Cerebellar cortex (tissue), 1 donor: ENCODE measurements around the gene HAO2.
"Not testable (repeated sequence)": the region's sequence is repeated elsewhere in the genome, so short reads cannot be mapped to it uniquely, and the experiment has no call there.

Experiments
- DNase-seq: peaks from one replicate; pipeline ENCODE4 v3.0.0-alpha.2; 2015; ENCODE audit warnings: low spot score

The HAO2 gene

DNA sequence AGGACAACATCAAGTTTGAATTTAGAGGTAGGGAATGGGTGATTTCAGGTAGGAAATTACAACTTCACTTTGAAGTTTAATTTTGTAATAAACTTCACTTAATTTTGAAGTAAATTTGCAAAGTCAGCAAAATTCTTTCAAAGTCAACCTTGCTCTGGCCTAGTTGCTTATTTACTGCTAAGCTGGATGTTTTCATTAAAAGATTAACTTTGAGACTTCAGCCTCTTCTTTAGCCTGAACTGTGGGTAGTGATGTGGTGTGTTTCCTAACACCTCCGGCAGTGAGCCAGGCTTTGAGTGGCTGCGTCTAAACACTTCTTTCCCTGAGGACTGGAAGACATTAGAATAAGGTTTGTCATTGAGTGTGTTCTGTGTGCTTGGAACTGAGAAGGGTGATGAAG lies at the start of gene HAO2:
Gene HAO2 (plus strand): TSS at position 232 of the 400 bp plus-strand sequence. CDS start 12,301 bp downstream, outside the sequence.
- no peak for DNase-seq

DNA sequence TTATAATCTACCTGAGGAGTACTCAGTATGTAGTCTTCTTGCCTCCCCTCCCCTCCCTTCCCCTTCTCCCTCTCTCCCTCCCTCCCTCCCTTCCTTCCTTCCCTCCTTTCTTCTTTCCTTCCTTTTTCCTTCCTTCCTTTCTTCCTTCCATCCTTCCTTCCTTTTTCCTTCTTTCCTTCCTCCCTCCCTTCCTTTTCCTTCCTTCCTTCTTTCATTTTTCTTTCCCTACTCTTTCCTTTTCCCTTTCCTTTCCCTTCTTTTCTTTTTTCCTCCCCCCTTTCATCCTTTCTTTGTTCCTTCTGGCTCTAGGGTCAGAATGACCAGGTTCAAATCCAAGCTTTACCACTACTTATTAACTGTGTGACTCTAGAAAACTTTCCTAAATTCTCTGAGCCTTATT lies 48.5 kb upstream of the HAO2 start:
- DNase-seq = no peak

DNA sequence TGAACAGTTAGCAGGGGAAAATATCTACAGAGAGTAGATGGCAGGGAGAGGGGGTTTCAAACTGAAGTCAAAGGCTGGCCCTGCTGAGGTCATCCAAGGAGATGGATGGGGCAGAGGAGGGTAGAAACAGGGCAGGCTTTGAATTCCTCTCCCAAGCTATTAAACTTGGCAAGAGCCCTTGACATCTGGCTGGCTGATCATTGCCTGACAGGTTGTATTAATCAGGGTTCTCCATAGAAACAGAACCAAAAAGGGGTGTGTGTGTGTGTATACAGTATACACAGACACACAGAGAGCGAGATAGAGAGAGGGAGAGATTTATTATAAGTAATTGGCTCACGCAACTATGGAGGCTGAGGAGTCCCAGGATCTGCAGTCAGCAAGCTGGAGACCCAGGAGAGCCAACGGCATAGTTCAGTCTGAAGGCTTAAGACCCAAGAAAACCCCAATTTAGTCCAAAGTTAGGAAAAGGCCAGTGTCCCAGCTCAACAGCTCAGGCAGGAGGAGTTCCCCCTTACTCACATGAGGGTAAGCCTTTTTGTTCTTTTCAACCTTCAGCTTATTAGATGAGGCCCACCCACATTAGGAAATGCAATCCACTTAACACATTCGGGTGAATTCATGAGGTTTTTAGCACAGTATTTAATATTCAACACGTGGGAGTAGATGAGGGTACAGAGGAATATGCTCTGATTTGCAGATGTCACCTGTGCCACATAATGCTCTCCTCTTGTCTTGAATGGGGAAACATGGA lies 46.7 kb upstream of the HAO2 start:
- DNase-seq = no peak

DNA sequence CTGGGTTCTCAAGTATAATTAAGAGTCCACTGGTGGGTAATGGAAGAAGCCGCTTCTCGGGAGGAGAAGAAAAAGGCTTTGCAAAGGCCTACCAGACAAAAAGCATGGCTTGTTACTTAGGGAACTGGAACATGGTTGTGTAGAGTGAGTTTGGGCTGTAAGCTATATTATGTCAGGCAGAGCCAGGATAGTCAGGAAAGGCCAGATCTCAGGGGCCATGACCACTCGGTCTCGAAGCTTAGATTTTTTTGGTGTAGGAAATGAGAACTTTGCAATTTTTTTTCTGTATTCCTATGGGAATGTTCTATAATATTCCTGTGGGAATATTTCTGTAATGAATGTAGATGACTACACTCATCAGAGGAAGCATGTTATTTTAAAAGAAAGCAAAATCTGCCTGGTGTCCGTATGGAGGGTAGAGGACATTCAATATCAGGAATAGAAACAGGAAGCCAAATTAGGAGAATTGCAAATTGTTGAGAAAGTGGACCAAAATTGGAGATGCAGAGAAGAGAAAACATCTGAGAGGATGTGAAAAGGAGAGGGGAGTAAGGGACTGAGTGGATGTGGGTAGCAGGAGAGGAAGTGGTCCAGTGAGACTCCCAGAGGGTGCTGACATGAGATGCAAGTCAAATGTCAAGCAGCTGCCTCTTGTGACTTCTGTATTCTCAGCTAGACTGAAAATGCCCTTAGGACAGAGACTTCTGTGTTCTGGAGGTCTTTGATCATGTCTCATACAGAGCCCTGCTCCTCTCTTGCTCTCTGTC lies 45.2 kb upstream of the HAO2 start:
- DNase-seq = no peak

DNA sequence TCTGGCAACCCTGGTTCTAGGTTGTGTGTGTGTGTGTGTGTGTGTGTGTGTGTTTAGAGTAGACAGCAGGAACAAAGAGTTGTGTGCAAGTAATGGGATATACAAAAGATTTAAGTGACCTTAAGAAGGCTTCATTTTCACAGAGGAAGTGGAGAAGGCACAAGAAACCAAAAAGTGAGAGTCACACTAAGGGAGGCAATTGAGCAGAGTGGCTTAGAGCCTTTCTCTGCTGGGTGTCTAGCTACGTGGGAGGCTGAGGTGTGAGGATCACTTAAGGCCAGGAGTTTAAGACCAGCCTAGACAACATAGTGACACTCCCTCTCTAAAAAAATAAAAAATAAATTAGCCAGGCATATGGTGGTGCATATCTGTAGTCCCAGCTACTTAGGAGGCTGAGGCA lies 44.4 kb upstream of the HAO2 start:
- DNase-seq = no peak

DNA sequence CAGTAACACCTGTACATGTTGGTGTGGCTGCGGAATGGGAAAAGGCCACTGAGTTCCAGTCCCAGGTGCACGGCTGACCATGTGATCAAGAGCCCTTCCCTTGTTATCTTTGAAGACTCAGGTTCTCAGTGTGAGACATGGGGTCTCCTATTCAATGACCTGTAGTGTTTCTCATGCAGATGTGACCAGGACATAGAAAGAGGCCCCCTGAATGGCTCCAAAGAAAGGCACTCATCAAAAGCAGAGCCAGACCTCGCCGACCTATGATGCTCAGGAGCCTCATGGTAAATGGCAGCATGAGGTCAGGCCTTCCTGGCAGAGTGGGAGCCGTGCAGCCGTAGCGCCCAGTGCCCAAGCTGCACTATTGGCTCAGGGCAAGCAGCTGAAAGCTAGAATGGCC lies 42.3 kb upstream of the HAO2 start:
- DNase-seq = no peak

DNA sequence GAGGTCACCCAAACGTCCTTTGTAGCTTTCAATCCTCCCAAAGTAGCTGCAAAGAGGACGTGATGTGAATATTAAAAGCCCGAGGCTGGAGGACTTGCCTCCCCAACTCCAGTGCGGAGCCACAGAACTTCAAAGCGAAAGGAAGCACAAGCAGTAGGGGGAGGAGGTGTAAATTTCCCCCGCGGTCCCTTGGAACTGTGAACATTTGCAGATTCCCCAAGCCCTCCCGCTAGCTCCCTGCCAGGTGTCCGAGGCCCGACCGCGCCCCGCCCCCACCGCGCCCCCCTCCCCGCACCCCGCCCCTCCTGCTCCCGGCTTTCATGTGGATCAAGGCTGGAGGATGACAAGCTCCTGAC lies 41.5 kb upstream of the HAO2 start:
- no peak for DNase-seq

DNA sequence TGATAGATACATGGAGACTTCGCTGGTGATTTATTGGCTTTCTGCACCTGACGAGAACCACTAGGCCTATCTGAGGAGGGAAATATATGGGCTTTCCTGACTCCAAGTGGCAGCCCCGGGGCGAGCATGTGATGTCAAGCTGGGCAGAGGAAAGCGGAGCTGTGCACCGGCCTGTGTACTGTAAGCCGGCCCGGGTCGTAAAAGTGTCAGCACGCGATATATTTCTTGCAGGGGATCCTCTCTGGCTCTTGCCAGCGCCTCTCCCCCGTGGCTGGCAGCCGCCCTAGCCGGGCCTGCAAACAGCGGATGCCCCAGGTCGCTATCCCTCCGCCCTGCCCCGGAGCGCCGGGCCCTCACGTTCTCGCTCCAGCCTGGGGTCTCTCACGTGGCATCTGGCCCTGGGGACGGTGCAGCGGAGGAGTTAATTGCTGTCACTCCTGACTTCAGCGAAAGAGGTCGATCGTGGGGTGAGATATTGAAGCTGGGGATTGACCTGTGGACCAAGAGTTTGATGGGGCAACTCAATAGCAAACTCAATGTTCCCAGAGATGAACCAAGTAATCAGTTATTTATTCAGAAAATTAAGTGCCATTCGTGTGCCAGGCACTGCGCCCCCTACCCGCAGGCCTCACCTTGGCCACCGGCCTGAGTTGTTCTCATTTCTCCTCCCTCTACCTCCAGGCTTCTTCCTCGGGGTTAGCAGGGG lies 41.0 kb upstream of the HAO2 start:
- DNase-seq = no peak

DNA sequence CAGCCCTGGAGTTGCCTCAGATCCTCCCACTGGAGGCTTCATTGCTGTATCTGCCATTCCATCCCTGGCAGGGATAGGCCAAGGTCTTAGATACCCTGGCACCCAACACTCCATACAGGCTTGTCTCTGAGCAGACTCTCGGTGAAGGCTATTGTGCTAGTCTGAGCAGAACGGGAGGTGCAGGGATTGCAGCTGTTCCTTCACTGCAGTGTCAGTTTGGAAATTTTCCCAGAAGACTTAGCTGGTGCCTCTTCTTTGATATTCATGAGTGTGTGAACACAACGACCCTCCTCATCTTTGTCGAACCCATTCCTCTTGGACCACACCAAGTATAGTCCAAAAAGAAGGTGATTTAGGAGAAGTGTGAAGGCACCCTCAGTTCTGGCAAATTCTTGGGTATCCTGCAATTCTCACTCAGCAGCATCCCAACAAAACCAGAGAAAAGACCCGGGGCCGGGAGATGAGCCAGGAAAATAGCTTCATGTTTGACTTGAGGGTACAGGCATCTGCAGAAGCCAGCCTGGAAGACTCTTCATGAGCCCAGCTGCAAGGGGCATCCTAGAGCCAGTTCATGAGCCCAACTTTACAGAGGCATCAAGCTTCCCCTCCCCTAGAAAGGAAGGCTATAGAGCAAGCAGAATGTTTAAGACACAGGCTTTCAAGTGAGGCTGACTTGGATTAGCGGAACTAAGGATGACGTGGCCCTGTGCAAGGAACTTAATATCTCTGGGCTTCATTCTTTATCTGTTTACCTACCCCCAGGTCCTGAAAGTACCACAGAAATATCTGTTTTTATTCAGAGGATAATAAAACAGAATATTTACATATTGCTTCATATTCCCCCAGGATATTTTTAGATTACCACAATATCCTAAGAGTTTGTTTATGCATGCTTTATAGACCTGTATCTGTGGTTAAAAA lies 38.8 kb upstream of the HAO2 start:
- no peak for DNase-seq

DNA sequence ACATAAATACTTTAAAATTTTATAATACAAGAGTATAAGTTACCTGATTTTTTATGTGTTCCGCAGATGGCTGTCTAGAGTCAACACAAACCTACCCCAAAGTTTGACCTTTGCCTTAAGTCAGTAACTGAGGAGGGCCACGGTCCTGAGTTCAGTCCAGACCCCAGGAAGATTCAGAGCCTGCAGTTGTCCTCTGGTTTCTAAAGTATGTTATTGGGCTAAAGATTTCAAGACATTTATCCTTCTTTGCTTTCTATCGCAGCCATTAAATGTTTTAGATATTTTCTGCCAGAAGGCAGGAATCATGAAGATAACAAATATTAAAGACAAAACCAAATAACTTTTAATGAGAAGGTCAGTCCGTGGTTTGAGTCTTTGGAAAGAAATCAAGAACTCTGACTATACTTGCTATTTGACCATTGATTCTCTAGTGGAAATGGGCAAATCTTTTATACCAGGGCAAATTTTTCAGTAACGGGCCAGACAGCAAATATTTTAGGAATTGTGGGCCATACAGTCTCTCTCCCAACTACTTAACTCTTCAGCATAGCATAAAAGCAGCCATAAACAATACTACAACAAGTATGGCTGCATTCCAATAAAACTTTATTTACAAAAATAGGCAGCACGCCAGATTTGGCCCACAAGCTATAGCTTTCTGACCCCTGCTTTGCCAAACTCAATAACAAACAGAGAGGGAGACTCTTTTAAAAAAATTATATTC lies 38.0 kb upstream of the HAO2 start:
- DNase-seq = no peak

DNA sequence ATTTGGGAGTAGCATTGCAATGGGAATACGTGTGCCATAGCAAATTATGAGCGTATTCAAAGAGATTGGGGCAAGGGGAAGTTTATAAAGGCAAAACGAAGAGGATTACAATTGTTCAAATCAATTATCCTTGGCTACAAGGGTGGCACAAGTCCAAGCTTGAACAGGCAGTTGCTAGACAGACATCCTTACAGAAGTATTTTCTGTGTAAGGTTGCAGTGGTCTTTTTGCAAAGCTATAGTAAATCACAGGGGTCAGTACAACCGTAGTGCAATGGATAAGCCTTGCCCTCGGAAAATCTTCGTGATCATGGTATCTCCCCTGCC lies 37.4 kb upstream of the HAO2 start:
- DNase-seq = no peak

DNA sequence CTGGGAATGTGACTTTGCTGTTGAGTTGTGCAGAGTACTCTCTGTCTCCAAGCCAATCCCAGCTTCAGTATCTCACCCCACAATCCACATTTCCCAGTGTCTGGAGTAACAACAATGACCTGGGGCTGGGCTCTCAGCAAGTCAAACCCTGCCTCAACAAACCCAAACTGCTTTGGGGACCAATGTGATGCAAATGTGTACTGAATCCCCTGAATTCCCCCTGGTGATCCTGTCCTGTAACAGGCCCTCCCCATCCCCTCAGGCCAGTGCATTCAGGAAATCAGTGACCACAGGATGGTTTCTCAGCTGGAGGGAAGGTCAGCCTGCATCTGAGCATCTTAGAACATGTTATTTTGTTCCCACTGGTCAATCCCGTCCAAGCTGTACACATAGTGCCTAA lies 36.7 kb upstream of the HAO2 start:
- no peak for DNase-seq

DNA sequence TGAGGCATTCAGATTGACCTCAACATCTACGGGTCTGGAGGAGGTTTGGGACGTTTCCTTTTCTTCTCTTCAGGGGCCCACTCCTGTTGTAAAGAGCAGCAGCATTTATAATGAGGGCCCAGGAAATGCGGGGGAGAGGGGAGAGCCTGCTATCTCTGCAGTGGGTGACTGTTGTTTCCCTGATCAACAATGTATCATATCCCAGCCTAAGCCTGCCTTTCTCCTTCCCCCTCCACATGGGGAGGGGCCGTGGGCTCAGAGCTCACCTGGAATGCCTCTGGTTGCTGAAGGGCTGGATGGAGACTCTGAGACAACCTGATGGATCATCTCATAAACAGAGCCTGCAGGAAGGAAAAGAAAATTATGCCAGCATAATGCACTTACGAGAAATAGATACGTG lies 36.0 kb upstream of the HAO2 start:
- DNase-seq = no peak

DNA sequence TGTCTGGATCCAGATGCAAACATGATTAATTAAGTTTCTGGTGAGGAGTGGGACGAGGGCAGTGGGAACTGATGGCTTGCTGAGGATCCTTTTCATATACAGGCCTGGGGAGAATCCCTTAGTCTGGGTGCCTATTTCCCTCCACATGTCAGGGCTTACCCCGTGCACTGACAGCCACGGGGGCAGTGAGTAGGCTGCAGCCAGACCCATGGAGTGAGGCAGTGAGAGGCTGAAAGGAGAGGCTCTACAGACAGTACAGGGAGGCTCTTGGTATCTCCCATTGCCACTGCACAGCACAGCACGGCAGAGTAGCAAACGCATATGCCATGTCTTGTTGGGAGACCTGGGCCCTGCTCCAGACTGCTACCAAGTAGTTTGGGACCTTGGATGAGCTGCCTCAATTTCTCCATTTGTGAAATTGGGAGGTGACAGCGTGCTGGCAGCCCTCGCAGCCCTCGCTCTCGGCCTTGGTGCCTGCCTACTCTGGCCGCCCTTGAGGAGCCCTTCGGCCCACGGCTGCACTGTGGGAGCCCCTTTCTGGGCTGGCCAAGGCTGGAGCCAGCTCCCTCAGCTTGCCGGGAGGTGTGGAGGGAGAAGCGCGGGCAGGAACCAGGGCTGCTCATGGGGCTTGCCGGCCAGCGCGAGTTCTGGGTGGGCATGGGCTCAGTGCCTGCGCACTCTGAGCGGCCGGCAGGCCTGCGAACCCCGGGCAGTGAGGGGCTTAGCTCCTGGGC lies 35.3 kb upstream of the HAO2 start:
- no peak for DNase-seq

DNA sequence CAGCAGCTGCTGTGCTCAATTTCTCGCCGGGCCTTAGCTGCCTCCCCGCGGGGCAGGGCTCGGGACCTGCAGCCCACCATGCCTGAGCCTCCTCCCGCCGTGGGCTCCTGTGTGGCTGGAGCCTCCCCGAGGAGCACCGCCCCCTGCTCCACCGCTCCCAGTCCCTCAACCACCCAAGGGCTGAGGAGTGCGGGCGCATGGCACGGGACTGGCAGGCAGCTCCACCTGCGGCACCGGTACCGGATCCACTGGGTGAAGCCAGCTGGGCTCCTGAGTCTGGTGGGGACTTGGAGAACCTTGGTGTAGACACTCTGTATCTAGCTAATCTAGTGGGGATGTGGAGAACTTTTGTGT lies 34.7 kb upstream of the HAO2 start:
- DNase-seq = not testable (repeated sequence)

DNA sequence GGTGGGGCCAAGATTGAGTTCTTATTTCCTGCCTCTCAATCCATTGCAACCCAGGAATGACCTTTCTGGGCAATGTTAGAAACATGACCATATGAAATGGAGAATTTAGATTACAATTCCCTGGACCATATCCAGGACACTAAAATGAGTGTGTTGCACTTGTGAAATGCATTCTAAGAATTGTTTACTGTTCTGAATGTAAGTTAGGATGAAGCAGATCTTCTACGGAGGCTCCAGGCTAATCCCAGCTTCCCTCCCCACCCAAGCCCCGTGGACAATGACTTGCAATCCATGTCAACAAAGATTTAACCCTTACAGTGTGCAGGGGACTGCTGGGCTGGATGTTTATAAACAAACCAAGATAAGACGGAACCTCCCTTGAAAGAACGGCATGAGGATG lies 31.7 kb upstream of the HAO2 start:
- no peak for DNase-seq

DNA sequence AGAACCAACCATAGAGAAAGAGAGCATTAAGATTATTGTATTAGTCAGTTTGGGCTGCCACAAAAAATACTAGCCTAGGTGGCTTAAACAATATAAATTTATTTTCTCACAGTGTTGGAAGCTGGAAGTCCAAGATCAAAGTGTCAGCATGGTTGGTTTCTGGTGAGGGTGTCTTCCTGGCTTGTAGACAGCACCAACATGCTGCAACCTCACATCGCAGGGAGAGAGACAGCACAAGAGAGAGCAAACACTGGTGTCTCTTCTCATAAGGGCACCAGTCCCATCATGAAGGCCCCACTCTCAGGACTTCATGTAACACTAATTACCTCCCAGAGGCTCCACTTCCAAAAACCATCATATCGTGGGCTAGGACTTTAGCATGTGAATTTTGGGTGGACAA lies 30.6 kb upstream of the HAO2 start:
- no peak for DNase-seq

DNA sequence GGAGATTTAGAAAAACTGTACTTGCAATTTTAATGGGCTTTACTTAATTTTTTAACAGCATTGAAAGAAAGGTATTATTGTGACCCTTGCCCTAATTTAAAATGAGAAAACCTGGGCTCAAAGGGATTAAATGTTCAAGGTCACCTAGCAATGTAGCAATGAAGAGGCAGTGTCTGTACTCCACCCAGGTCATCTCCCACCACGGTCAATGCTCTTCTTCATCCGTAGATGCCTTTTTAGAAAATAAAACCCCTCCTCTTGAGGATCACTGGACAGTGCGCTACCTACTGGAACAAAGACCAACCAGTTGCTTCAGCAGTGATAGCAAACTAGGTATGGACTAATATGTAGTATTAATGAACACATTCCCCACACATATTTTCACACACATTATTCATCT lies 29.8 kb upstream of the HAO2 start:
- DNase-seq = no peak

DNA sequence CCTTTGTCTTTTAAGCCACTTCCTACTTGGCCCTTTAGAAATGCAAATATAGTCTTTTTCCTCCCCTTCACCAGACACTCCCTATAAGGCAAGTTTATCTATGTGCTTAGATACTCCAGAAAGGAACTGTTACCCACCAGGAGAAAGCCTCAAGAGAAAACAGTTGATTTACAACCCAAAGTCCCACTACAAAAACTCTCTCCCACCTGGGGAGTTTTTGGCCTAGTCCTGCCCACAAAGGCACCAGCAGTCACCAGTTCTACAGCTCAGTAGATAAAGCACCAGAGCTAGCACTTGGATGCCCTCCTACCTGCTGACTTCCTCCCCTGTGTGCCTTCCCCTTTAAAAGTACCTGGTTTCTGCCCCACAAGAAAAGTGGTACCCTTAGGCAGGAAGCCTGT lies 27.7 kb upstream of the HAO2 start:
- DNase-seq = no peak

DNA sequence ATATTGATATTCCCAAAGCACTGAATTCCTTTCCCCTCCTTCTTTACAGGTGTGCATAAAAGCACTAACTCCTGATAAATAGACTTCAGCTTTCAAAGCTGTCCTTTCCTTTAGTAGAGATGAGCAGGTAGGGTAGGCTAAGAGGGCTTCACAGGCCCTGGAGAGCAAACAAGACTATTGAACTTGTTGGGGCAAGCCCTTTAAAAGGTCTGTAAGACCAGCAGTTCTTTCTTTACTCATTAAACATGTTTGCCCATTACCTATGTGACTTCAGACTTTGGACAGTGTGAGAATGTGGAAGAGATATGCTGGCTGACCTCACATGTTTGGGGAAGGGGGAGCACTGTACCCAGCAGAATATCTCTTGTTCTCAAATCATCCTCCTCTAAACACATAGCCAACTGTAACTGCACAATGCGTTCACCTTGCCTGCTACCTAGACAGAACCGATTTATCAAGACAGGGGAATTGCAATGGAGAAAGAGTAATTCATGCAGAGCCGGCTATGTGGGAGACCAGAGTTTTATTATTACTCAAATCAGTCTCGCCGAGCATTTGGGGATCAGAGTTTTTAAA lies 27.1 kb upstream of the HAO2 start:
- DNase-seq = no peak

DNA sequence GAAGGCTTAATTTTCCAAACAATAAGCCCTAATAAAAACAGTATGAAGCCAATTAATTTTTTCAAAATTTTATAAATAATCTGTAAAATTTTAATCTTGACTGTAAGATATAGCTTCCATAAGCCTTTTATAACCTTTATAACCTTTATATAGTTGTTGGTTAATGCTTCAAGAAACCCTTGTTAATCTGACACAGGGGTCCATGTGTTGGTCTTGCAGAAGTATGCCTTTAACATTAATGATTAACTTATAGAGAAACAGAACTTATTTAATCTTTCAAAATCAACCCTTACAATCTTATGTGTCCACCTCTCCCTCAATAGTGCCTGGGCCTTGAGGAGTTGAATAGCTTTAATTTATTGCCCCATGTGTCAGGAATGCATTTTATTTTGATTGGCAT lies 23.2 kb upstream of the HAO2 start:
- DNase-seq = no peak
